Measurements from ENCODE around the gene PYROXD2.

Gene PYROXD2

GRCh38 chr10:98414932-98415730 lies at the start of gene PYROXD2:
Gene PYROXD2 (minus strand): TSS chr10:98415182. CDS start chr10:98415135, 47 bp downstream.
- DNase-seq, result peak; percentile 42

GRCh38 chr10:98463976-98464754 lies 49.2 kb upstream of the PYROXD2 start:
- DNase-seq, result no peak

- no peak for DNase-seq
Observed at GRCh38 chr10:98463016-98463415, 48.0 kb upstream of the PYROXD2 start.

- no peak for DNase-seq
Observed at GRCh38 chr10:98461500-98461842, 46.5 kb upstream of the PYROXD2 start.

GRCh38 chr10:98460837-98461499 lies 46.0 kb upstream of the PYROXD2 start:
- no peak for DNase-seq

GRCh38 chr10:98458809-98459784 lies 44.1 kb upstream of the PYROXD2 start:
- DNase-seq, result no peak

GRCh38 chr10:98457721-98458120 lies 42.7 kb upstream of the PYROXD2 start:
- DNase-seq, result no peak

GRCh38 chr10:98456686-98457482 lies 41.9 kb upstream of the PYROXD2 start:
- no peak for DNase-seq

GRCh38 chr10:98456043-98456570 lies 41.1 kb upstream of the PYROXD2 start:
- DNase-seq, result no peak

GRCh38 chr10:98453729-98454128 lies 38.7 kb upstream of the PYROXD2 start:
- no peak for DNase-seq

- DNase-seq, result no peak
Observed at GRCh38 chr10:98450618-98451017, 35.6 kb upstream of the PYROXD2 start.

GRCh38 chr10:98449287-98449686 lies 34.3 kb upstream of the PYROXD2 start:
- no peak for DNase-seq

- peak; percentile 87 for DNase-seq
Observed at GRCh38 chr10:98446661-98447221, 31.8 kb upstream of the PYROXD2 start, which contains the start of gene HPS1. Gene HPS1 (minus strand): TSS chr10:98446935. CDS start chr10:98443240, 3,695 bp downstream.

GRCh38 chr10:98446151-98446660 lies 31.2 kb upstream of the PYROXD2 start:
- peak; percentile 35 for DNase-seq

GRCh38 chr10:98445200-98445812 lies 30.3 kb upstream of the PYROXD2 start:
- no peak for DNase-seq

GRCh38 chr10:98444314-98445006 lies 29.5 kb upstream of the PYROXD2 start:
- no peak for DNase-seq

- DNase-seq, result no peak
Observed at GRCh38 chr10:98438715-98439114, 23.7 kb upstream of the PYROXD2 start.

GRCh38 chr10:98436704-98437103 lies 21.7 kb upstream of the PYROXD2 start:
- DNase-seq, result no peak

- no peak for DNase-seq
Observed at GRCh38 chr10:98435178-98435577, 20.2 kb upstream of the PYROXD2 start.
